NCI-H2171 (cell line): ENCODE data around the gene N4BP2.

Experiments used
- DNase-seq: peaks from one replicate; lab custom pipeline; 2025; lab: John Stamatoyannopoulos, UW

N4BP2 gene

GRCh38 chr4:40157436-40157835, 100.8 kb downstream of the N4BP2 start:
- no peak for DNase-seq

GRCh38 chr4:40160258-40160657, 103.6 kb downstream of the N4BP2 start:
- no peak for DNase-seq

- no peak for DNase-seq
Observed at GRCh38 chr4:40164459-40164858, 107.8 kb downstream of the N4BP2 start.

GRCh38 chr4:40165916-40166315, 109.3 kb downstream of the N4BP2 start:
- DNase-seq, result no peak

- DNase-seq, result no peak
Observed at GRCh38 chr4:40168070-40168469, 111.4 kb downstream of the N4BP2 start.

- no peak for DNase-seq
Observed at GRCh38 chr4:40170588-40170987, 113.9 kb downstream of the N4BP2 start.

GRCh38 chr4:40173470-40173875, 116.8 kb downstream of the N4BP2 start:
- no peak for DNase-seq

GRCh38 chr4:40176602-40177001, 120.0 kb downstream of the N4BP2 start:
- no peak for DNase-seq

- DNase-seq, result no peak
Observed at GRCh38 chr4:40177591-40177990, 120.9 kb downstream of the N4BP2 start.

GRCh38 chr4:40178672-40179071, 122.0 kb downstream of the N4BP2 start:
- no peak for DNase-seq

- no peak for DNase-seq
Observed at GRCh38 chr4:40179360-40179759, 122.7 kb downstream of the N4BP2 start.

GRCh38 chr4:40180356-40180755, 123.7 kb downstream of the N4BP2 start:
- no peak for DNase-seq

GRCh38 chr4:40182001-40182400, 125.4 kb downstream of the N4BP2 start:
- DNase-seq, result no peak

- DNase-seq, result no peak
Observed at GRCh38 chr4:40182954-40183353, 126.3 kb downstream of the N4BP2 start.

GRCh38 chr4:40183615-40184411, 127.2 kb downstream of the N4BP2 start:
- no peak for DNase-seq

GRCh38 chr4:40185830-40186664, 129.4 kb downstream of the N4BP2 start:
- DNase-seq, result no peak

GRCh38 chr4:40186665-40187014, 130.0 kb downstream of the N4BP2 start:
- DNase-seq, result no peak

- DNase-seq, result no peak
Observed at GRCh38 chr4:40187386-40187906, 130.8 kb downstream of the N4BP2 start.

GRCh38 chr4:40190019-40190418, 133.4 kb downstream of the N4BP2 start:
- DNase-seq, result no peak

- DNase-seq, result no peak
Observed at GRCh38 chr4:40190465-40190864, 133.8 kb downstream of the N4BP2 start.

- no peak for DNase-seq
Observed at GRCh38 chr4:40190880-40191815, 134.5 kb downstream of the N4BP2 start.
